ENCODE results near the gene TBC1D7.

Gene TBC1D7

GRCh38 chr6:13281686-13282085, 46.7 kb downstream of the TBC1D7 start:
- no peak overlapping the region for H2BK5ac ChIP-seq (ENCODE audit: low read depth, low read length, poor library complexity, severe bottlenecking)
- H3K27ac ChIP-seq (ENCODE audit: low read length, poor library complexity, severe bottlenecking): no peak overlapping the region
- peaks cover 4 to 14% of the 10 kb centered on the region in 2 experiments for H3K36me3 ChIP-seq (ENCODE audit: control insufficient read depth in 1 of 2, insufficient read depth in 2 of 2, low read depth in 1 of 2, low read length in 2 of 2)
- H2AFZ ChIP-seq (ENCODE audit: low read depth, low read length): no peak overlapping the region
- H3K79me1 ChIP-seq (replicated peaks; ENCODE audit: low read length, poor library complexity, severe bottlenecking): no peaks in the 10 kb centered on the region
- H3K9ac ChIP-seq (ENCODE audit: low read length): no peak overlapping the region
- H3K9me3 ChIP-seq (ENCODE audit: control insufficient read depth, low read length): no peaks in the 10 kb centered on the region
- no peak overlapping the region for H2BK120ac ChIP-seq (ENCODE audit: low read depth, low read length)
- peak overlapping the region; percentile 66 for H4K8ac ChIP-seq (ENCODE audit: low read length)
- H3K23ac ChIP-seq (ENCODE audit: low read length in 2 of 2): no peak overlapping the region
- H4K91ac ChIP-seq (ENCODE audit: low read length): no peak overlapping the region
- no peak overlapping the region for H2BK12ac ChIP-seq (ENCODE audit: low read length in 2 of 2)
- H3K4me3 ChIP-seq (ENCODE audit: insufficient read depth in 1 of 2, low read depth in 1 of 2, low read length in 2 of 2): no peak overlapping the region
- no peak overlapping the region for H3K4me2 ChIP-seq (ENCODE audit: low read length, poor library complexity, severe bottlenecking)
- no peak overlapping the region for H3K14ac ChIP-seq (ENCODE audit: low read length in 2 of 2)
- no peaks in the 10 kb centered on the region for H3K27me3 ChIP-seq (ENCODE audit: control insufficient read depth in 1 of 2, insufficient read depth in 1 of 2, low read length in 2 of 2)
- no peak overlapping the region for H2BK15ac ChIP-seq (ENCODE audit: low read depth, poor library complexity, severe bottlenecking)
- H3K18ac ChIP-seq (ENCODE audit: low read depth in 1 of 2, low read length in 2 of 2): no peak overlapping the region
- WGBS: 95% methylated on average over 9 of the region's 9 CpGs
- no peak overlapping the region for H3K4ac ChIP-seq (ENCODE audit: low read depth in 1 of 2, low read length in 2 of 2)
- DNase-seq: peak; percentile 15
- H2AK5ac ChIP-seq (ENCODE audit: low read length, severe bottlenecking): no peak overlapping the region
- H3K4me1 ChIP-seq (ENCODE audit: control insufficient read depth, insufficient read depth, low read depth, low read length): peaks cover 4% of the 10 kb centered on the region

- H2BK5ac ChIP-seq (ENCODE audit: low read depth, low read length, poor library complexity, severe bottlenecking): no peak overlapping the region
- H3K4me2 ChIP-seq (ENCODE audit: low read length, poor library complexity, severe bottlenecking): no peak overlapping the region
- no peak overlapping the region for H2AK5ac ChIP-seq (ENCODE audit: low read length, severe bottlenecking)
- H3K9me3 ChIP-seq (ENCODE audit: control insufficient read depth, low read length): no peaks in the 10 kb centered on the region
- no peak overlapping the region for H2BK12ac ChIP-seq (ENCODE audit: low read length in 2 of 2)
- H3K36me3 ChIP-seq (ENCODE audit: control insufficient read depth in 1 of 2, insufficient read depth in 2 of 2, low read depth in 1 of 2, low read length in 2 of 2): peaks cover 0 to 13% of the 10 kb centered on the region in 2 experiments
- DNase-seq: no peak
- H3K4me3 ChIP-seq (ENCODE audit: insufficient read depth in 1 of 2, low read depth in 1 of 2, low read length in 2 of 2): no peak overlapping the region
- no peak overlapping the region for H3K4ac ChIP-seq (ENCODE audit: low read depth in 1 of 2, low read length in 2 of 2)
- H4K91ac ChIP-seq (ENCODE audit: low read length): no peak overlapping the region
- WGBS: 75% methylated on average over 4 of the region's 4 CpGs
- H3K27ac ChIP-seq (ENCODE audit: low read length, poor library complexity, severe bottlenecking): no peak overlapping the region
- no peak overlapping the region for H3K18ac ChIP-seq (ENCODE audit: low read depth in 1 of 2, low read length in 2 of 2)
- no peak overlapping the region for H2BK120ac ChIP-seq (ENCODE audit: low read depth, low read length)
- H3K79me1 ChIP-seq (replicated peaks; ENCODE audit: low read length, poor library complexity, severe bottlenecking): no peaks in the 10 kb centered on the region
- H3K23ac ChIP-seq (ENCODE audit: low read length in 2 of 2): no peak overlapping the region
- no peak overlapping the region for H2AFZ ChIP-seq (ENCODE audit: low read depth, low read length)
- H3K9ac ChIP-seq (ENCODE audit: low read length): no peak overlapping the region
- H3K4me1 ChIP-seq (ENCODE audit: control insufficient read depth, insufficient read depth, low read depth, low read length): peaks cover 4% of the 10 kb centered on the region
- no peaks in the 10 kb centered on the region for H3K27me3 ChIP-seq (ENCODE audit: control insufficient read depth in 1 of 2, insufficient read depth in 1 of 2, low read length in 2 of 2)
- no peak overlapping the region for H2BK15ac ChIP-seq (ENCODE audit: low read depth, poor library complexity, severe bottlenecking)
- no peak overlapping the region for H3K14ac ChIP-seq (ENCODE audit: low read length in 2 of 2)
- H4K8ac ChIP-seq (ENCODE audit: low read length): no peak overlapping the region
These were observed 48.1 kb downstream of the TBC1D7 start for GRCh38 chr6:13280254-13280653.

GRCh38 chr6:13278991-13279390, 49.3 kb downstream of the TBC1D7 start:
- Histone ChIP-seq H2BK5ac (ENCODE audit: low read depth, low read length, poor library complexity, severe bottlenecking) (no peak overlapping the region), H2BK120ac (ENCODE audit: low read depth, low read length) (no peak overlapping the region), H3K79me1 (replicated peaks; ENCODE audit: low read length, poor library complexity, severe bottlenecking) (no peaks in the 10 kb centered on the region), H3K18ac (ENCODE audit: low read depth in 1 of 2, low read length in 2 of 2) (no peak overlapping the region), H3K4ac (ENCODE audit: low read depth in 1 of 2, low read length in 2 of 2) (no peak overlapping the region), H3K4me3 (ENCODE audit: insufficient read depth in 1 of 2, low read depth in 1 of 2, low read length in 2 of 2) (no peak overlapping the region), H3K36me3 (ENCODE audit: control insufficient read depth in 1 of 2, insufficient read depth in 2 of 2, low read depth in 1 of 2, low read length in 2 of 2) (peaks cover 0 to 13% of the 10 kb centered on the region in 2 experiments), H2AK5ac (ENCODE audit: low read length, severe bottlenecking) (no peak overlapping the region), H3K9ac (ENCODE audit: low read length) (no peak overlapping the region), H3K27ac (ENCODE audit: low read length, poor library complexity, severe bottlenecking) (no peak overlapping the region), H3K27me3 (ENCODE audit: control insufficient read depth in 1 of 2, insufficient read depth in 1 of 2, low read length in 2 of 2) (no peaks in the 10 kb centered on the region), H2BK12ac (ENCODE audit: low read length in 2 of 2) (no peak overlapping the region), H3K4me2 (ENCODE audit: low read length, poor library complexity, severe bottlenecking) (no peak overlapping the region), H3K9me3 (ENCODE audit: control insufficient read depth, low read length) (no peaks in the 10 kb centered on the region), H2BK15ac (ENCODE audit: low read depth, poor library complexity, severe bottlenecking) (no peak overlapping the region), H3K23ac (ENCODE audit: low read length in 2 of 2) (no peak overlapping the region), H3K4me1 (ENCODE audit: control insufficient read depth, insufficient read depth, low read depth, low read length) (peaks cover 2% of the 10 kb centered on the region), H3K14ac (ENCODE audit: low read length in 2 of 2) (no peak overlapping the region), H2AFZ (ENCODE audit: low read depth, low read length) (no peak overlapping the region), H4K91ac (ENCODE audit: low read length) (no peak overlapping the region), H4K8ac (ENCODE audit: low read length) (no peak overlapping the region)
- DNase-seq: no peak
- 20% methylated on average over 1 of the region's 4 CpGs for WGBS

- Histone ChIP-seq H2BK12ac (ENCODE audit: low read length in 2 of 2) (no peak overlapping the region), H3K4me2 (ENCODE audit: low read length, poor library complexity, severe bottlenecking) (no peak overlapping the region), H3K23ac (ENCODE audit: low read length in 2 of 2) (no peak overlapping the region), H2AFZ (ENCODE audit: low read depth, low read length) (no peak overlapping the region), H3K4ac (ENCODE audit: low read depth in 1 of 2, low read length in 2 of 2) (no peak overlapping the region), H3K9me3 (ENCODE audit: control insufficient read depth, low read length) (no peaks in the 10 kb centered on the region), H4K8ac (ENCODE audit: low read length) (no peak overlapping the region), H3K18ac (ENCODE audit: low read depth in 1 of 2, low read length in 2 of 2) (no peak overlapping the region), H4K91ac (ENCODE audit: low read length) (no peak overlapping the region), H3K36me3 (ENCODE audit: control insufficient read depth in 1 of 2, insufficient read depth in 2 of 2, low read depth in 1 of 2, low read length in 2 of 2) (peaks cover 0 to 10% of the 10 kb centered on the region in 2 experiments), H3K9ac (ENCODE audit: low read length) (no peak overlapping the region), H2AK5ac (ENCODE audit: low read length, severe bottlenecking) (no peak overlapping the region), H2BK15ac (ENCODE audit: low read depth, poor library complexity, severe bottlenecking) (no peak overlapping the region), H3K4me3 (ENCODE audit: insufficient read depth in 1 of 2, low read depth in 1 of 2, low read length in 2 of 2) (no peak overlapping the region), H2BK120ac (ENCODE audit: low read depth, low read length) (no peak overlapping the region), H2BK5ac (ENCODE audit: low read depth, low read length, poor library complexity, severe bottlenecking) (no peak overlapping the region), H3K14ac (ENCODE audit: low read length in 2 of 2) (no peak overlapping the region), H3K79me1 (replicated peaks; ENCODE audit: low read length, poor library complexity, severe bottlenecking) (no peaks in the 10 kb centered on the region), H3K4me1 (ENCODE audit: control insufficient read depth, insufficient read depth, low read depth, low read length) (peaks cover 4% of the 10 kb centered on the region), H3K27me3 (ENCODE audit: control insufficient read depth in 1 of 2, insufficient read depth in 1 of 2, low read length in 2 of 2) (no peaks in the 10 kb centered on the region), H3K27ac (ENCODE audit: low read length, poor library complexity, severe bottlenecking) (no peak overlapping the region)
- DNase-seq: no peak
- 69% methylated on average over 3 of the region's 3 CpGs for WGBS
These were observed 50.2 kb downstream of the TBC1D7 start for GRCh38 chr6:13278164-13278563.
